HFFc6 (cell line): ENCODE data around the gene CARD19. TPM values are rescaled to one million over a fixed set of nuclear protein-coding genes. Genes with fewer than 3 reads are reported as not detected.

Experiments used
- DNase-seq: peaks from one replicate; pipeline ENCODE4 v3.0.0-alpha.2; 2018
- H3K27ac Mint-ChIP-seq: 2 replicates; pipeline ENCODE4 v1.8.0; 2020; ENCODE audit warnings: mild to moderate bottlenecking, mixed read lengths
- H3K27me3 Mint-ChIP-seq: 2 replicates; pipeline ENCODE4 v1.8.0; 2021; ENCODE audit warnings: mild to moderate bottlenecking, moderate library complexity, mixed read lengths; ENCODE audit not compliant: insufficient read depth
- H3K36me3 Mint-ChIP-seq: 2 replicates; pipeline ENCODE4 v1.8.0; 2021; ENCODE audit warnings: low read depth, mixed read lengths
- H3K4me1 Mint-ChIP-seq: 2 replicates; pipeline ENCODE4 v1.8.0; 2020; ENCODE audit warnings: low read depth, mixed read lengths
- H3K4me3 Mint-ChIP-seq: 2 replicates; pipeline ENCODE4 v1.8.0; 2020; ENCODE audit warnings: mild to moderate bottlenecking, moderate library complexity, mixed read lengths
- H3K9me3 Mint-ChIP-seq: 2 replicates; pipeline ENCODE4 v1.8.0; 2020; ENCODE audit warnings: mild to moderate bottlenecking, mixed read lengths
- total RNA-seq, 6 experiments: library from RNA; stranded (reverse); fragmentation: NEBNext Ultra II Directional; extraction: Animal tissue kit (Norgen Biotek cat#: 25700); gene quantifications; 2 replicates in 1 of 6; 3 replicates in 5 of 6; pipeline ENCODE4 v1.2.3, GENCODE V29; 2021
- TF ChIP-seq, protein P1 (sequence below): fragments of 200-600 bp; sonication (generic); IDR thresholded peaks from 2 replicates; pipeline ENCODE4 v1.5.0; 2021; ENCODE audit warnings: antibody characterized with exemption, mild to moderate bottlenecking

Gene CARD19
- total RNA-seq, 6 experiments from 2014 or later: 35.3 to 40.6 (median 37.9) TPM

DNA sequence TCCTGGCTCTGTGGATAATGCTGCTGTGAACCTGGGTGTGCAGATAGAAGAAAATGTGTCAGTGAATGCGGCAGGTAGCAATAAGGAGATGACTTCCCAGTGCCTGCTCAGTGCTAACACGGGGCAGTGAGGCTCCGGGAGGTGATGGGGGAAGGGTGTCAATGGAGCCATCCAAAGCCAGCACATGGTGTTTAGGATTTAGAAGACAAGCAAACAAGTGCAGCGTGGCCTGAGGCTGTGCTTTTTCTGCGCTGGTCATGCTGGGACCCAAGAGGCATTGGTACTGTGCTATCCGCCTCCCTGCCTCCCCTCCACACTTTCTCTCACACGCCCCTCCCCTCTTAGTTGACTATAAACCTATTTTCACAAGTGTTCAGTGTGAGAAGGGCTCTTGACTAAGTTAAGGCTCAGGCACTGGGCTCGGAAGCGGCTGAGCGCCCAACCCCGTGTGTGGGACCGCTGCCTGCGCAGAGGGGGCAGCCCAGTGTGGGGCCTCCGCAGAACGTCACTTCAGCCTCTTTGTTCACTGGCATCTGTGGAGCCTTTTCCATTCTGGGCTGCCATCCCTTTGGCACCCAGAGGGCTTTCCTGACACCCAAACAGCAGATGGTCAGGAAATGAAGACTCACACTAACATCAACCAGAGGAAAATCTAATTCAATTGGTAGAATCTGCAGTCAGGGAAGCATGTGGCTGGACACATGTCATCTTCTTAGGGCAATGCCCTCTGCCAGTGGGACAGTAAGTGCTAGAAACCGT lies 59.9 kb downstream of the CARD19 start:
- Mint-ChIP-seq H3K36me3 (no peaks in the 10 kb centered on the region), H3K4me3 (no peak overlapping the region), H3K4me1 (peaks cover 9% of the 10 kb centered on the region), H3K9me3 (no peaks in the 10 kb centered on the region), H3K27me3 (peaks cover 10% of the 10 kb centered on the region; the same call in 1 of the 2 replicates), H3K27ac (no peak overlapping the region)
- TF ChIP-seq, protein P1, sequence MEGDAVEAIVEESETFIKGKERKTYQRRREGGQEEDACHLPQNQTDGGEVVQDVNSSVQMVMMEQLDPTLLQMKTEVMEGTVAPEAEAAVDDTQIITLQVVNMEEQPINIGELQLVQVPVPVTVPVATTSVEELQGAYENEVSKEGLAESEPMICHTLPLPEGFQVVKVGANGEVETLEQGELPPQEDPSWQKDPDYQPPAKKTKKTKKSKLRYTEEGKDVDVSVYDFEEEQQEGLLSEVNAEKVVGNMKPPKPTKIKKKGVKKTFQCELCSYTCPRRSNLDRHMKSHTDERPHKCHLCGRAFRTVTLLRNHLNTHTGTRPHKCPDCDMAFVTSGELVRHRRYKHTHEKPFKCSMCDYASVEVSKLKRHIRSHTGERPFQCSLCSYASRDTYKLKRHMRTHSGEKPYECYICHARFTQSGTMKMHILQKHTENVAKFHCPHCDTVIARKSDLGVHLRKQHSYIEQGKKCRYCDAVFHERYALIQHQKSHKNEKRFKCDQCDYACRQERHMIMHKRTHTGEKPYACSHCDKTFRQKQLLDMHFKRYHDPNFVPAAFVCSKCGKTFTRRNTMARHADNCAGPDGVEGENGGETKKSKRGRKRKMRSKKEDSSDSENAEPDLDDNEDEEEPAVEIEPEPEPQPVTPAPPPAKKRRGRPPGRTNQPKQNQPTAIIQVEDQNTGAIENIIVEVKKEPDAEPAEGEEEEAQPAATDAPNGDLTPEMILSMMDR: no peak
- no peak for DNase-seq

DNA sequence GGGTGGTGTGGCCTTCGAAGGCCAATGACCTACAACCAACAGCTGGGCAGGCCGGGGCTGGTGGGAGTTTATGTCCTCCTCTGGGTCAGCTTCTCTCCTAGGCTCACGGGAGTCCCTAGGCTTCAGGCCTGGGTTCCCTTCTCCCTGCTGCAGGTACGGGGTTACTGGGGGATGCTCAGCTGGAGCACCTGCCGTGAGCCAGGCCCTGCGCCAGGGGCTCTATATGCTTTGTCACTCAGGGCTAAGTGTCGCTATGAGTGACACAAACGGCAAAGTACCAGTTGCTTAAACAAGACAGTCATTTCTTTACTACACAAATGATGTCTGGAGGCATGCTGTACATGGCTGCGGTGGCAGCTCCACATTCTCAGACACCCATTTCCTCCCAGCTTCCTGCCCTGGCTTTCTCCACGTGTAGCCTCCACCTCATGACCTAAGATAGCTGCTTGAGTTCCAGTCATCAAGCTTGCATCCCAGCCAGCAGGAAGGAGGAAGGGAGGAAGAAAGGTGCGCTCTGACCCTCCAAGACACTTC lies 60.5 kb downstream of the CARD19 start:
- Mint-ChIP-seq H3K4me3 (no peak overlapping the region), H3K9me3 (no peaks in the 10 kb centered on the region), H3K27ac (no peak overlapping the region), H3K4me1 (peaks cover 9% of the 10 kb centered on the region), H3K36me3 (no peaks in the 10 kb centered on the region), H3K27me3 (peaks cover 11% of the 10 kb centered on the region)
- DNase-seq: no peak
- TF ChIP-seq, protein P1: no peak

DNA sequence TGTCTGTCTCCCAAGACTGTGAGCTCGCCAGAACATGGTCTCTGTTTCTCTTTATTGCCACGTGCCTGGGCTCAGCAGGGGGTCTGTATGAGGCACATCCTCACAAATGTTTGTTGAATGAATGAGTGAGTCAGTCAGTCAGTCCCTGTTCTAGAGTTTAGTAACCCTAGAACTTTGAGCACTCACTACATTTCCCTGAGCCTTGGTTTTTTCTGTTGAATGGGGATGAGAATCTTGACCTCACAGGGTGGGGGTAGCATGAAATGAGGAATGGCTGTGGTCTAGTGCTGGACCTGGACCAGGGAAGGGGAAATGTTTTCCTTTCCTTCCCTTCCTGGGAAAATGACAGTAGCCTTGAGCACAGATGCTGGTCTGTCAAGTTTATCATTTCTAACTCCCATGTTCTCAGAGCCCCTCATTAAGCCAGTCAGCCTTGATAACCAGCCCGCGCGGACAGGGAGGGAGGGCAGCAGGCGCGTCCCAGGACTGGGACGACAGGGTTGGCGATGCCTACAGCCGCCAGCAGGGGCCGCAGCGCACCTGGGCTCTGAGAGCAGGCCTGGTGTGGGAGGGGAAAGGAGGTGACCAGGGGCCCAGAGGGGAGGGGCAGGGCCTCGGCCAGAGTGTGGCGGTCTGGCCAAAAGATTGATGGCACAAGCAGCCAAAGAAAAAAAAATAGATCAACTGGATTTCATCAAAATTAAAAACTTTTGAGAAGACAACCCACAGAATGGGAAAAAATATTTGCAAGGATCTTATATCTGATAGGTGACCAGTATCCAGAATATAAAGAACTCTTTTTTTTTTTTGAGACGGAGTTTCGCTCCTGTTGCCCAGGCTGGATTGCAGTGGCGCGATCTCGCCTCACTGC lies 63.8 kb downstream of the CARD19 start:
- H3K4me1 Mint-ChIP-seq: peaks cover 9% of the 10 kb centered on the region
- peak overlapping the region; percentile 15; the same call in 1 of the 2 replicates for H3K4me3 Mint-ChIP-seq
- peak; percentile 51 for DNase-seq
- peaks cover 19% of the 10 kb centered on the region for H3K27me3 Mint-ChIP-seq
- TF ChIP-seq, protein P1: peak; percentile 94
- no peaks in the 10 kb centered on the region for H3K9me3 Mint-ChIP-seq
- H3K36me3 Mint-ChIP-seq: no peaks in the 10 kb centered on the region
- peak overlapping the region; percentile 28; the same call in 1 of the 2 replicates for H3K27ac Mint-ChIP-seq

DNA sequence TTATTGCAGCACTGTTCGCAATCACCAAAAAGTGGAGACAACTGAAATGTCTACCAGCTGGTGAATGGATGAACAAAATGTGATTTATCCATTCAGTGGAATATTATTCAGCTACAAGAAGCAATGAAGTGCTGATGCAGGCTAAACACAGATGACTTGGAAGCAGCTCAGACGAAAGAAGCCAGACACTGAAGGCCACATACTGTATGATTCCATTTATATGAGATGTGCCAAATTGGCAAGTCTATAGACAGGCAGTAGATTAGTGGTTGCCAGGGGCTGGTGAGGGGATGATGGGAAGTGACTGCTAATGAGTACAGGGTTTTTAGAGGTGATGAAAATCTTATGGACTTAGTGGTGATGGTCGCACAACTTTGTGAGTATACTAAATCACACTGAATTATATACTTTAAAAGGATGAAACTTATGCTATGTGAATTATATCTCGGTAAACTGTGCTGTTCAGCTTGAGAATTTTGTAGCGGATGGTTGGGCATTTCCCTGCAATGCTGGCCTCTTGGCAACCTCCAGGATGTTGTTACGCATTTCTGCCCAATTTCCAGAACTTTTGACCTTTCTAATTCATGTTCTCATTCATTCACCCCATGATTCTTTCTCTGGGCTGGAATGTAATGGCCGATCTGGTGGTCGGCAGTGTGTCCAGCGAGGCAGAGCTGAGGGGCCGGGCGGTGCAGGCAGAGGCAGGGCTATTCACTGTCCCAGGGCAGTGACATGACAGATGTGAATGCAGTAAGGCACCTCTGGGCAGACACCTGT lies 66.0 kb downstream of the CARD19 start:
- no peaks in the 10 kb centered on the region for H3K36me3 Mint-ChIP-seq
- H3K27ac Mint-ChIP-seq: no peak overlapping the region
- peaks cover 17% of the 10 kb centered on the region for H3K27me3 Mint-ChIP-seq
- H3K4me1 Mint-ChIP-seq: peaks cover 9% of the 10 kb centered on the region
- no peak for DNase-seq
- TF ChIP-seq, protein P1: no peak
- no peaks in the 10 kb centered on the region for H3K9me3 Mint-ChIP-seq
- H3K4me3 Mint-ChIP-seq: no peak overlapping the region

Other genes with a start within 250 kb of the CARD19 start
- 1 to 10 TPM; 5.1 to 7.0 (median 5.6) TPM for gene ZNF484, start 218.2 kb upstream of the CARD19 start, total RNA-seq
- gene FGD3, start 148.7 kb upstream of the CARD19 start, total RNA-seq: not detected
- gene SUSD3, start 37.5 kb upstream of the CARD19 start, total RNA-seq: under 1 TPM in 2 of 6 experiments, not detected in 4; 0.28 to 0.76 TPM
- gene NINJ1, start 38.0 kb downstream of the CARD19 start, total RNA-seq: 10 to 100 TPM; 23.2 to 28.0 (median 25.6) TPM
- not detected for gene WNK2, start 87.9 kb downstream of the CARD19 start, total RNA-seq